ENCODE measurements around the gene ZNF846. TPM values are rescaled to one million over a fixed set of nuclear protein-coding genes. Genes with fewer than 3 reads are reported as not detected.

Gene ZNF846
- total RNA-seq, 1 donor from 2014 or later = 17.4 TPM

DNA sequence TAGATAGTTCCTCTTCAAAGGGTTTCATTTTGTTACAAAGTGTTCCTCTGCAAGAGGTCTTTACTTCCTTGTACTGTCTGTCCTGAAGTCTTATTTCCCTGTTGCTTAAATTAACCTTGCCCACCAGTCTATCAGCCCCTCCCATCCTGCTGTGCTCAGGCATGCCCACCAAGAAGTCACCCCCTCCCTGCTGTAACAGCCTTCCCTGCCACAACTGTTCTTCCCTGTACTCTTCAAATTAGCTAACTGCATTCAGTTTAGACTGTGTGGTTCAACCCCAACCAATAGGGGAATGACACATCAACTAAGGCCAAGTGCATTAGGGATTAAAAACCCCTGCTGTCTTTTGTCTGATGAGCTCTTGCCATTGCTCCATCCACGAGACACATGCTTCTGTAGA is 59.2 kb downstream of the ZNF846 start:
- Mint-ChIP-seq H3K4me1 (ENCODE audit: unreplicated experiment) (no peaks in the 10 kb centered on the region), H3K36me3 (no peaks in the 10 kb centered on the region), H3K4me3 (no peak overlapping the region), H3K27me3 (peaks cover 3% of the 10 kb centered on the region), H3K27ac (no peak overlapping the region), H3K9me3 (peaks cover 5% of the 10 kb centered on the region)
- DNase-seq (ENCODE audit: extremely low spot score, unreplicated experiment) = no peak
- TF ChIP-seq, protein P1, sequence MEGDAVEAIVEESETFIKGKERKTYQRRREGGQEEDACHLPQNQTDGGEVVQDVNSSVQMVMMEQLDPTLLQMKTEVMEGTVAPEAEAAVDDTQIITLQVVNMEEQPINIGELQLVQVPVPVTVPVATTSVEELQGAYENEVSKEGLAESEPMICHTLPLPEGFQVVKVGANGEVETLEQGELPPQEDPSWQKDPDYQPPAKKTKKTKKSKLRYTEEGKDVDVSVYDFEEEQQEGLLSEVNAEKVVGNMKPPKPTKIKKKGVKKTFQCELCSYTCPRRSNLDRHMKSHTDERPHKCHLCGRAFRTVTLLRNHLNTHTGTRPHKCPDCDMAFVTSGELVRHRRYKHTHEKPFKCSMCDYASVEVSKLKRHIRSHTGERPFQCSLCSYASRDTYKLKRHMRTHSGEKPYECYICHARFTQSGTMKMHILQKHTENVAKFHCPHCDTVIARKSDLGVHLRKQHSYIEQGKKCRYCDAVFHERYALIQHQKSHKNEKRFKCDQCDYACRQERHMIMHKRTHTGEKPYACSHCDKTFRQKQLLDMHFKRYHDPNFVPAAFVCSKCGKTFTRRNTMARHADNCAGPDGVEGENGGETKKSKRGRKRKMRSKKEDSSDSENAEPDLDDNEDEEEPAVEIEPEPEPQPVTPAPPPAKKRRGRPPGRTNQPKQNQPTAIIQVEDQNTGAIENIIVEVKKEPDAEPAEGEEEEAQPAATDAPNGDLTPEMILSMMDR (conservative IDR thresholded peaks at IDR 0.05) = no peak

DNA sequence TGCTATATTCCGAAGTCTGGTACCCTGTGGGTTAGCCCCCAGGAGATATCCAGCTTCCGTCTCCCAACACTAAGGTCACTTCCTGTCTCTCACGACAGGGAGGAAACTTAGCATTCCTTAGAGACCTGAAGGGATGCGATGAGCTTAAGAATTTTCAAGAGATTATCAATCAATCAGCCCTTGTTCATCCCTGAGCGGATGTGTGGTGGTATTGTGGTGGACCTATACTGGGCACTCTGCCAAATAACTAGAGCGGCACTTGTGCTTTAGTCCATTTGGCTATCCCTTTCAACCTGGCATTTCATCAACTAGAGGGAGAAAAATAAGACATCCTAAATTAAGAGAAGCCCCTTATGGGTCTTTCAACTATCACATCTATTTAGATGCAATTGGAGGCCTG is 62.7 kb downstream of the ZNF846 start:
- no peaks in the 10 kb centered on the region for H3K36me3 Mint-ChIP-seq
- H3K4me1 Mint-ChIP-seq (ENCODE audit: unreplicated experiment) = no peaks in the 10 kb centered on the region
- no peak overlapping the region for H3K4me3 Mint-ChIP-seq
- TF ChIP-seq, protein P1 (conservative IDR thresholded peaks at IDR 0.05) = no peak
- H3K27ac Mint-ChIP-seq = no peak overlapping the region
- DNase-seq (ENCODE audit: extremely low spot score, unreplicated experiment) = no peak
- no peaks in the 10 kb centered on the region for H3K9me3 Mint-ChIP-seq
- peaks cover 3% of the 10 kb centered on the region for H3K27me3 Mint-ChIP-seq

DNA sequence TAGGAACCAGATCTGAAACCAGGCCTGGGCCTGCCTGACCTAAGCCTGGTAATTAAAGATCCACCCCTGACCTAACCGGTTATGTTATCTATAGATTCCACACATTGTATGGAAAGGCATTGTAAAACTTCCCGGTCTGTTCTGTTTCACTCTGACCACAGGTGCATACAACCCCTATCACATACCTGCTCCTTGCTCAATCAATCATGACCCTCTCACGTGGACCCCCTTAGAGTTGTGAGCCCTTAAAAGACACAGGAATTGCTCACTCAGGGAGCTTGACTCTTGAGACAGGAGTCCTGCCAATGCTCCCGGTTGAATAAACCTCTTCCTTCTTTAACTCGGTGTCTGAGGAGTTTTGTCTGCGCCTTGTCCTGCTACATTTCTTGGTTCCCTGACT is 66.4 kb downstream of the ZNF846 start:
- DNase-seq (ENCODE audit: extremely low spot score, unreplicated experiment) = no peak
- Mint-ChIP-seq H3K4me1 (ENCODE audit: unreplicated experiment) (no peaks in the 10 kb centered on the region), H3K36me3 (no peaks in the 10 kb centered on the region), H3K27me3 (peaks cover 3% of the 10 kb centered on the region), H3K27ac (no peak overlapping the region), H3K4me3 (no peak overlapping the region), H3K9me3 (no peaks in the 10 kb centered on the region)
- TF ChIP-seq, protein P1 (conservative IDR thresholded peaks at IDR 0.05) = no peak

Other genes starting within 250 kb of the ZNF846 start
- gene ZNF426, start 230.1 kb downstream of the ZNF846 start, total RNA-seq (ENCODE audit: low replicate concordance) = 26.7 and 32.1 TPM in 2 replicates
- gene ZNF121, start 184.2 kb downstream of the ZNF846 start, total RNA-seq (ENCODE audit: low replicate concordance) = 58.7 and 60.0 TPM in 2 replicates
- 86.2 and 93.7 TPM in 2 replicates for gene ZNF561, start 147.5 kb downstream of the ZNF846 start, total RNA-seq (ENCODE audit: low replicate concordance)
- gene ZNF562, start 93.6 kb downstream of the ZNF846 start, total RNA-seq (ENCODE audit: low replicate concordance) = 22.5 and 24.4 TPM in 2 replicates
- gene FBXL12, start 50.3 kb upstream of the ZNF846 start, total RNA-seq (ENCODE audit: low replicate concordance) = 27.8 and 31.4 TPM in 2 replicates
- gene UBL5, start 59.2 kb upstream of the ZNF846 start, total RNA-seq (ENCODE audit: low replicate concordance) = 347 and 362 TPM in 2 replicates
- gene PIN1, start 66.6 kb upstream of the ZNF846 start, total RNA-seq (ENCODE audit: low replicate concordance) = 59.9 and 69.6 TPM in 2 replicates
- gene OLFM2, start 167.8 kb upstream of the ZNF846 start, total RNA-seq (ENCODE audit: low replicate concordance) = 33.1 and 38.6 TPM in 2 replicates
- gene COL5A3, start 241.8 kb upstream of the ZNF846 start, total RNA-seq (ENCODE audit: low replicate concordance) = 1.1 and 6.2 TPM in 2 replicates
- gene RDH8, start 244.7 kb upstream of the ZNF846 start, total RNA-seq (ENCODE audit: low replicate concordance) = not detected in 2 replicates